Uterus (tissue), 2 donors: ENCODE measurements around the gene CHD9NB.

Experiments used
- POLR2A ChIP-seq, 2 donors: fragments of 450-650 bp; IDR thresholded peaks; one replicate each; pipeline ENCODE4 v1.6.1; 2016; ENCODE audit warnings: antibody characterized with exemption in 2 of 2, mild to moderate bottlenecking in 1 of 2, moderate library complexity in 1 of 2
- TF ChIP-seq, protein P1 (sequence below), 4 experiments: fragments of 200-600 bp in 2 of 4; fragments of 450-650 bp in 2 of 4; sonication (generic) in 2 of 4; IDR thresholded peaks; one replicate each; pipeline ENCODE4 v1.5.1; 2016 to 2019; ENCODE audit warnings: antibody characterized with exemption in 4 of 4, mild to moderate bottlenecking in 2 of 4, moderate library complexity in 1 of 4

GRCh38 chr16:53048139-53048915 is 4.4 kb downstream of the CHD9NB start:
- TF ChIP-seq, protein P1, sequence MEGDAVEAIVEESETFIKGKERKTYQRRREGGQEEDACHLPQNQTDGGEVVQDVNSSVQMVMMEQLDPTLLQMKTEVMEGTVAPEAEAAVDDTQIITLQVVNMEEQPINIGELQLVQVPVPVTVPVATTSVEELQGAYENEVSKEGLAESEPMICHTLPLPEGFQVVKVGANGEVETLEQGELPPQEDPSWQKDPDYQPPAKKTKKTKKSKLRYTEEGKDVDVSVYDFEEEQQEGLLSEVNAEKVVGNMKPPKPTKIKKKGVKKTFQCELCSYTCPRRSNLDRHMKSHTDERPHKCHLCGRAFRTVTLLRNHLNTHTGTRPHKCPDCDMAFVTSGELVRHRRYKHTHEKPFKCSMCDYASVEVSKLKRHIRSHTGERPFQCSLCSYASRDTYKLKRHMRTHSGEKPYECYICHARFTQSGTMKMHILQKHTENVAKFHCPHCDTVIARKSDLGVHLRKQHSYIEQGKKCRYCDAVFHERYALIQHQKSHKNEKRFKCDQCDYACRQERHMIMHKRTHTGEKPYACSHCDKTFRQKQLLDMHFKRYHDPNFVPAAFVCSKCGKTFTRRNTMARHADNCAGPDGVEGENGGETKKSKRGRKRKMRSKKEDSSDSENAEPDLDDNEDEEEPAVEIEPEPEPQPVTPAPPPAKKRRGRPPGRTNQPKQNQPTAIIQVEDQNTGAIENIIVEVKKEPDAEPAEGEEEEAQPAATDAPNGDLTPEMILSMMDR (IDR thresholded peaks at IDR 0.05), result no peak
- TF ChIP-seq POLR2A (IDR thresholded peaks at IDR 0.05), result no peak
